Breast epithelium (tissue), 4 donors: Measurements from ENCODE around the gene DNAJC27. TPM values are rescaled to one million over a fixed set of nuclear protein-coding genes. Genes with fewer than 3 reads are reported as not detected.

ENCODE experiments used
- DNase-seq, 2 donors: peaks; one replicate each; pipeline ENCODE4 v3.0.0-alpha.2; 2019; ENCODE audit warnings: low spot score in 2 of 2
- H3K27ac ChIP-seq, 2 donors: fragments of 200-600 bp; sonication (generic) in 1 of 2; one replicate each; pipeline ENCODE4 v1.5.1; 2016 to 2019; ENCODE audit warnings: mild to moderate bottlenecking in 1 of 2
- H3K27me3 ChIP-seq, 2 donors: fragments of 200-600 bp; sonication (generic) in 1 of 2; one replicate each; pipeline versions ENCODE4 v1.5.1 to v1.6.0; 2017 to 2019; ENCODE audit warnings: control low read depth in 1 of 2, mild to moderate bottlenecking in 1 of 2
- H3K36me3 ChIP-seq: fragments of 200-600 bp; one replicate; pipeline ENCODE4 v1.5.1; 2019
- H3K4me1 ChIP-seq, 2 donors: fragments of 200-600 bp; sonication (generic); one replicate each; pipeline ENCODE4 v1.5.1; 2016 to 2019; ENCODE audit warnings: control low read depth in 1 of 2
- H3K4me3 ChIP-seq, 3 donors: fragments of 200-600 bp; sonication (generic); 1 replicate in 2 of 3; 2 replicates in 1 of 3; pipeline ENCODE4 v1.5.1; 2016 to 2019; ENCODE audit warnings: mild to moderate bottlenecking in 3 of 3, moderate library complexity in 2 of 3
- H3K9me3 ChIP-seq, 2 donors: fragments of 200-600 bp; sonication (generic) in 1 of 2; one replicate each; pipeline ENCODE4 v1.5.1; 2016 to 2019; ENCODE audit warnings: control low read depth in 1 of 2
- CTCF ChIP-seq, 3 donors: fragments of 450-650 bp; IDR thresholded peaks; one replicate each; pipeline ENCODE4 v1.5.1; 2016 to 2017; ENCODE audit warnings: antibody characterized with exemption in 3 of 3, mild to moderate bottlenecking in 3 of 3, moderate library complexity in 3 of 3
- POLR2A ChIP-seq: fragments of 450-650 bp; IDR thresholded peaks from one replicate; pipeline ENCODE4 v1.6.1; 2016; ENCODE audit warnings: antibody characterized with exemption, mild to moderate bottlenecking, moderate library complexity
- POLR2AphosphoS5 ChIP-seq, 3 donors: sonication (generic); formaldehyde crosslinking; IDR thresholded peaks; one replicate each; pipeline ENCODE4 v1.6.1; 2017; ENCODE audit warnings: antibody characterized with exemption in 3 of 3
- intact Hi-C: fragments of 100-400 bp; cut with DNase I; formaldehyde crosslinking; loops from one replicate; pipeline ENCODE4 v1.15.1; 2023; ENCODE audit warnings: low total_unique reads
- total RNA-seq, 3 donors: library from RNA; depleted of rRNA; stranded (reverse); fragments of >200 nt; gene quantifications; one replicate each; pipeline ENCODE4 v1.1.0, GENCODE V29; 2016

The DNAJC27 gene
- total RNA-seq, 3 donors from 2014 or later, result 5.1 to 12.6 (median 10.8) TPM

- peaks cover 0 to 9% of the 10 kb centered on the region in 2 donors for H3K4me1 ChIP-seq
- peak overlapping the region in 1 of 2 donors; percentile 68 for H3K27ac ChIP-seq
- H3K4me3 ChIP-seq, result peak overlapping the region in 1 of 3 donors; percentile 49
- no peaks in the 10 kb centered on the region for H3K9me3 ChIP-seq
- no peaks in the 10 kb centered on the region for H3K27me3 ChIP-seq
- no peak for TF ChIP-seq POLR2AphosphoS5 (IDR thresholded peaks at IDR 0.05)
- no peak for TF ChIP-seq POLR2A
- no peak for TF ChIP-seq CTCF (IDR thresholded peaks at IDR 0.05)
- H3K36me3 ChIP-seq, result no peaks in the 10 kb centered on the region
- no peak for DNase-seq
- intact Hi-C loops, result no loop called here
Measured at GRCh38 chr2:24912986-24913385, 58.8 kb downstream of the DNAJC27 start.

- Histone ChIP-seq H3K4me1 (peaks cover 0 to 7% of the 10 kb centered on the region in 2 donors), H3K9me3 (no peaks in the 10 kb centered on the region), H3K27me3 (no peaks in the 10 kb centered on the region), H3K36me3 (no peaks in the 10 kb centered on the region), H3K27ac (no peak overlapping the region), H3K4me3 (no peak overlapping the region)
- TF ChIP-seq POLR2AphosphoS5 (IDR thresholded peaks at IDR 0.05), result no peak
- intact Hi-C loops, result no loop called here
- DNase-seq, result no peak
Measured at GRCh38 chr2:24912523-24912922, 59.2 kb downstream of the DNAJC27 start.

GRCh38 chr2:24910245-24910644 lies 61.5 kb downstream of the DNAJC27 start:
- no peak for DNase-seq
- TF ChIP-seq POLR2AphosphoS5 (IDR thresholded peaks at IDR 0.05) (no peak), POLR2A (no peak)
- Histone ChIP-seq H3K9me3 (no peaks in the 10 kb centered on the region), H3K27ac (no peak overlapping the region), H3K4me3 (no peak overlapping the region), H3K36me3 (no peaks in the 10 kb centered on the region), H3K4me1 (no peaks in the 10 kb centered on the region), H3K27me3 (no peaks in the 10 kb centered on the region)
- intact Hi-C loops, result no loop called here

- Histone ChIP-seq H3K4me1 (no peaks in the 10 kb centered on the region), H3K27ac (peak overlapping the region in 1 of 2 donors; percentile 32)
Measured at GRCh38 chr2:24909555-24910177, 62.1 kb downstream of the DNAJC27 start.

GRCh38 chr2:24908461-24908901 lies 63.3 kb downstream of the DNAJC27 start:
- Histone ChIP-seq H3K27ac (peak overlapping the region in 1 of 2 donors; percentile 69), H3K36me3 (no peaks in the 10 kb centered on the region), H3K9me3 (no peaks in the 10 kb centered on the region), H3K27me3 (no peaks in the 10 kb centered on the region), H3K4me3 (peak overlapping the region in 1 of 3 donors; percentile 15), H3K4me1 (no peaks in the 10 kb centered on the region)
- intact Hi-C loops, result no loop called here
- TF ChIP-seq CTCF (IDR thresholded peaks at IDR 0.05) (no peak), POLR2A (no peak), POLR2AphosphoS5 (IDR thresholded peaks at IDR 0.05) (no peak)
- no peak for DNase-seq

More at GRCh38 chr2:24909555-24910177, 62.1 kb downstream of the DNAJC27 start:
- H3K36me3 ChIP-seq, result no peaks in the 10 kb centered on the region
- no peaks in the 10 kb centered on the region for H3K27me3 ChIP-seq
- H3K4me3 ChIP-seq, result no peak overlapping the region
- peak in 1 of 2 donors; percentile 6 for DNase-seq
- no peaks in the 10 kb centered on the region for H3K9me3 ChIP-seq
- TF ChIP-seq CTCF (IDR thresholded peaks at IDR 0.05) (no peak), POLR2A (no peak), POLR2AphosphoS5 (IDR thresholded peaks at IDR 0.05) (no peak)
- intact Hi-C loops, result no loop called here

GRCh38 chr2:24907116-24907515 lies 64.6 kb downstream of the DNAJC27 start:
- TF ChIP-seq CTCF (IDR thresholded peaks at IDR 0.05), result no peak
- TF ChIP-seq POLR2AphosphoS5 (IDR thresholded peaks at IDR 0.05), result no peak
- no peak for TF ChIP-seq POLR2A
- H3K4me3 ChIP-seq, result no peak overlapping the region
- no peaks in the 10 kb centered on the region for H3K9me3 ChIP-seq
- no peak for DNase-seq
- intact Hi-C loops, result no loop called here
- H3K4me1 ChIP-seq, result no peaks in the 10 kb centered on the region
- H3K27me3 ChIP-seq, result no peaks in the 10 kb centered on the region
- H3K27ac ChIP-seq, result no peak overlapping the region
- no peaks in the 10 kb centered on the region for H3K36me3 ChIP-seq
